Ovary (tissue), 9 donors: ENCODE measurements around the gene SLC45A3. TPM values are rescaled to one million over a fixed set of nuclear protein-coding genes. Genes with fewer than 3 reads are reported as not detected.

Experiments
- DNase-seq, 5 donors: peaks; one replicate each; pipeline ENCODE4 v3.0.0-alpha.2; 2019 to 2020
- H3K27ac ChIP-seq, 2 donors: fragments of 200-600 bp; one replicate each; pipeline versions ENCODE4 v1.5.1 to v1.8.0; 2019 to 2022
- H3K27me3 ChIP-seq: fragments of 200-600 bp; one replicate; pipeline ENCODE4 v1.8.0; 2022
- H3K36me3 ChIP-seq: fragments of 200-600 bp; sonication (generic); one replicate; pipeline ENCODE4 v1.5.1; 2019
- H3K4me1 ChIP-seq: one replicate; pipeline ENCODE4 v1.8.1; 2013; ENCODE audit warnings: mild to moderate bottlenecking, moderate library complexity; ENCODE audit not compliant: insufficient read depth
- H3K4me3 ChIP-seq: fragments of 200-600 bp; sonication (generic); one replicate; pipeline ENCODE4 v1.5.1; 2017
- H3K9me3 ChIP-seq, 2 donors: fragments of 200-600 bp in 1 of 2; sonication (generic) in 1 of 2; one replicate each; pipeline versions ENCODE4 v1.5.1 to v1.8.1; 2013 to 2019; ENCODE audit warnings: mild to moderate bottlenecking in 1 of 2, moderate library complexity in 1 of 2
- CTCF ChIP-seq, 3 donors: fragments of 450-650 bp in 2 of 3; fragments of 200-600 bp in 1 of 3; IDR thresholded peaks; one replicate each; pipeline versions ENCODE4 v1.5.1 to v1.8.0; 2016 to 2022; ENCODE audit warnings: antibody characterized with exemption in 3 of 3, mild to moderate bottlenecking in 1 of 3
- EP300 ChIP-seq: sonication (generic); formaldehyde crosslinking; IDR thresholded peaks from one replicate; pipeline ENCODE4 v1.6.1; 2017; ENCODE audit warnings: antibody characterized with exemption
- POLR2A ChIP-seq: fragments of 450-650 bp; IDR thresholded peaks from one replicate; pipeline ENCODE4 v1.6.1; 2017; ENCODE audit warnings: antibody characterized with exemption, mild to moderate bottlenecking, moderate library complexity
- WGBS, 3 donors: extraction: QIAGEN DNeasy Blood & Tissue Kit in 1 of 3; methylation state at CpG; one replicate each; pipeline versions ENCODE4 v1.1.5 to v1.1.7; 2013 to 2017; 5-methylcytosine and 5-hydroxymethylcytosine counted together
- intact Hi-C, 4 donors: fragments of 100-400 bp; cut with DNase I; formaldehyde crosslinking; loops; one replicate each; pipeline versions ENCODE4 v1.11.0 to v1.15.1; 2022 to 2023
- polyA plus RNA-seq, 2 donors: library from polyadenylated mRNA; stranded (reverse); fragments of 200-250 nt in 1 of 2; fragments of 350-450 nt in 1 of 2; fragmentation: Illumina TruSeq in 1 of 2; extraction: RNeasy Lipid Tissue Mini Kit (QIAGEN cat#74804) in 1 of 2; gene quantifications; one replicate each; pipeline ENCODE4 v1.2.3, GENCODE V29; 2013 to 2014
- total RNA-seq, 7 donors: library from RNA; depleted of rRNA in 2 of 7; stranded (reverse); fragments of >200 nt in 2 of 7; fragmentation: NEBNext Ultra II Directional in 3 of 7; extraction: Animal tissue kit (Norgen Biotek cat#: 25700) in 3 of 7; gene quantifications; one replicate each; pipeline versions ENCODE4 v1.1.0 to v1.2.4, GENCODE V29; 2016 to 2023
- donor health status: DM: no; HTN: no; CAD: no; lungs with moderate emphysema.
- donor health status: DM: no; HTN: no; CAD: no.
- donor health status: Bipolar disorder and iron deficiency.
- donor health status: DM: yes; HTN: yes; CAD: no.
- donor health status: DM: no; HTN: no; CAD: no.
- donor health status: DM: yes; HTN: yes; CAD: no.

The SLC45A3 gene
- total and polyA plus RNA-seq, 9 donors, result 1.5 to 9.5 (median 5.1) TPM

GRCh38 chr1:205616563-205617293 is 63.6 kb downstream of the SLC45A3 start:
- H3K27me3 ChIP-seq, result no peaks in the 10 kb centered on the region
- H3K9me3 ChIP-seq, result no peaks in the 10 kb centered on the region
- H3K4me1 ChIP-seq, result peaks cover 1% of the 10 kb centered on the region
- intact Hi-C loops, result no loop called here
- TF ChIP-seq EP300 (no peak), POLR2A (no peak), CTCF (IDR thresholded peaks at IDR 0.05) (no peak)
- no peak for DNase-seq
- 71 to 81% (median 72%) methylated on average over 1 of the region's 1 CpG for WGBS, 3 donors
- no peak overlapping the region for H3K27ac ChIP-seq
- H3K4me3 ChIP-seq, result no peak overlapping the region
- H3K36me3 ChIP-seq, result no peaks in the 10 kb centered on the region

GRCh38 chr1:205615789-205616188 is 64.5 kb downstream of the SLC45A3 start:
- Histone ChIP-seq H3K27ac (no peak overlapping the region), H3K4me1 (peaks cover 1% of the 10 kb centered on the region), H3K4me3 (no peak overlapping the region), H3K27me3 (no peaks in the 10 kb centered on the region), H3K36me3 (no peaks in the 10 kb centered on the region), H3K9me3 (no peaks in the 10 kb centered on the region)
- WGBS, 3 donors, result 52 to 73% (median 54%) methylated on average over 1 of the region's 1 CpG
- no peak for DNase-seq
- intact Hi-C loops, result no loop called here
- no peak for TF ChIP-seq POLR2A
- TF ChIP-seq EP300, result no peak
- TF ChIP-seq CTCF (IDR thresholded peaks at IDR 0.05), result no peak

GRCh38 chr1:205613854-205614412 is 66.4 kb downstream of the SLC45A3 start:
- intact Hi-C loops, result no loop called here
- 93 to 96% (median 95%) methylated on average over 2 of the region's 2 CpGs for WGBS, 3 donors
- H3K4me3 ChIP-seq, result no peak overlapping the region
- no peaks in the 10 kb centered on the region for H3K36me3 ChIP-seq
- no peaks in the 10 kb centered on the region for H3K4me1 ChIP-seq
- TF ChIP-seq POLR2A (no peak), CTCF (IDR thresholded peaks at IDR 0.05) (no peak), EP300 (no peak)
- H3K27me3 ChIP-seq, result no peaks in the 10 kb centered on the region
- no peak overlapping the region for H3K27ac ChIP-seq
- no peak for DNase-seq
- no peaks in the 10 kb centered on the region for H3K9me3 ChIP-seq

GRCh38 chr1:205612556-205612955 is 67.8 kb downstream of the SLC45A3 start:
- H3K36me3 ChIP-seq, result no peaks in the 10 kb centered on the region
- no peaks in the 10 kb centered on the region for H3K9me3 ChIP-seq
- no peak overlapping the region for H3K27ac ChIP-seq
- intact Hi-C loops, result no loop called here
- H3K4me3 ChIP-seq, result no peak overlapping the region
- DNase-seq, result no peak
- no peaks in the 10 kb centered on the region for H3K27me3 ChIP-seq
- no peak for TF ChIP-seq CTCF (IDR thresholded peaks at IDR 0.05)
- TF ChIP-seq EP300, result no peak
- no peak for TF ChIP-seq POLR2A
- WGBS, 3 donors, result 91 to 98% (median 94%) methylated on average over 1 of the region's 1 CpG
- H3K4me1 ChIP-seq, result no peaks in the 10 kb centered on the region
